HepG2 (cell line): ENCODE data around the gene DHX8. TPM values are rescaled to one million over a fixed set of nuclear protein-coding genes. Genes with fewer than 3 reads are reported as not detected.

ENCODE experiments used
- ARNT2 ChIP-seq: sonication (generic); formaldehyde crosslinking; IDR thresholded peaks from 2 replicates; pipeline ENCODE4 v1.8.0; 2022; ENCODE audit warnings: mild to moderate bottlenecking, low read depth, missing genetic modification reagents, moderate library complexity
- CENPBD1 ChIP-seq: sonication (generic); formaldehyde crosslinking; IDR thresholded peaks from 2 replicates; pipeline ENCODE4 v1.8.0; 2022; ENCODE audit warnings: missing genetic modification reagents, low read depth, mild to moderate bottlenecking, borderline replicate concordance
- DDIT3 ChIP-seq: sonication (generic); formaldehyde crosslinking; IDR thresholded peaks from 2 replicates; pipeline ENCODE4 v1.4.0; 2020; ENCODE audit warnings: mild to moderate bottlenecking, missing genetic modification reagents
- HNF4G ChIP-seq, 2 experiments: sonication (generic) in 1 of 2; formaldehyde crosslinking in 1 of 2; IDR thresholded peaks; 2 replicates each; pipeline versions ENCODE4 v1.4.0 to v1.6.1; 2011 to 2020; ENCODE audit warnings: borderline replicate concordance in 2 of 2, low read depth in 2 of 2, mild to moderate bottlenecking in 2 of 2, low read length in 1 of 2, missing genetic modification reagents in 1 of 2, moderate library complexity in 1 of 2
- HNRNPL ChIP-seq: fragments of 200-400 bp; formaldehyde crosslinking; IDR thresholded peaks from 2 replicates; pipeline ENCODE4 v1.6.1; 2017; ENCODE audit warnings: mild to moderate bottlenecking, low read depth, low read length
- HNRNPLL ChIP-seq: fragments of 200-400 bp; formaldehyde crosslinking; IDR thresholded peaks from 2 replicates; pipeline ENCODE4 v1.6.1; 2017; ENCODE audit warnings: mild to moderate bottlenecking, low read depth, low read length; ENCODE audit not compliant: poor library complexity, severe bottlenecking
- HOXA9 ChIP-seq: sonication (generic); formaldehyde crosslinking; IDR thresholded peaks from 2 replicates; pipeline ENCODE4 v1.8.1; 2022; ENCODE audit warnings: missing genetic modification reagents, mild to moderate bottlenecking, moderate library complexity, borderline replicate concordance
- KDM5A ChIP-seq: fragments of 200-600 bp; sonication (generic); IDR thresholded peaks from 2 replicates; pipeline ENCODE4 v1.7.0; 2018; ENCODE audit warnings: antibody characterized with exemption, mild to moderate bottlenecking, low read length, borderline replicate concordance
- MTA3 ChIP-seq: sonication (generic); formaldehyde crosslinking; IDR thresholded peaks from 2 replicates; pipeline ENCODE4 v1.4.0; 2020; ENCODE audit warnings: missing genetic modification reagents
- MXD4 ChIP-seq: IDR thresholded peaks from 2 replicates; pipeline ENCODE4 v1.6.1; 2016; ENCODE audit warnings: mild to moderate bottlenecking, missing biosample characterization, missing genetic modification reagents
- MYPOP ChIP-seq: sonication (generic); formaldehyde crosslinking; IDR thresholded peaks from 2 replicates; pipeline ENCODE4 v1.8.1; 2023; ENCODE audit warnings: mild to moderate bottlenecking, moderate library complexity, missing genetic modification reagents
- PBX3 ChIP-seq: sonication (generic); formaldehyde crosslinking; IDR thresholded peaks from 2 replicates; pipeline ENCODE4 v1.8.1; 2023; ENCODE audit warnings: missing genetic modification reagents, inconsistent platforms, borderline replicate concordance
- THRA ChIP-seq: sonication (generic); formaldehyde crosslinking; IDR thresholded peaks from 2 replicates; pipeline ENCODE4 v1.4.0; 2020; ENCODE audit warnings: missing genetic modification reagents, borderline replicate concordance
- ZBED4 ChIP-seq: sonication (generic); formaldehyde crosslinking; IDR thresholded peaks from 2 replicates; pipeline ENCODE4 v1.4.0; 2020; ENCODE audit warnings: missing genetic modification reagents, borderline replicate concordance
- ZFP1 ChIP-seq: IDR thresholded peaks from 2 replicates; pipeline ENCODE4 v1.6.1; 2016
- ZNF225 ChIP-seq: sonication (generic); formaldehyde crosslinking; IDR thresholded peaks from 2 replicates; pipeline ENCODE4 v1.4.0; 2020; ENCODE audit warnings: mild to moderate bottlenecking, missing genetic modification reagents
- ZNF605 ChIP-seq: sonication (generic); formaldehyde crosslinking; IDR thresholded peaks from 2 replicates; pipeline ENCODE4 v1.8.0; 2022; ENCODE audit warnings: mild to moderate bottlenecking, missing genetic modification reagents
- ZSCAN20 ChIP-seq: sonication (generic); formaldehyde crosslinking; IDR thresholded peaks from 2 replicates; pipeline ENCODE4 v1.4.0; 2020; ENCODE audit warnings: missing genetic modification reagents, mild to moderate bottlenecking, borderline replicate concordance
- ZSCAN31 ChIP-seq: sonication (generic); formaldehyde crosslinking; IDR thresholded peaks from 2 replicates; pipeline ENCODE4 v1.5.0; 2020; ENCODE audit warnings: low read depth, mild to moderate bottlenecking, missing genetic modification reagents
- polyA plus RNA-seq, 8 experiments: library from polyadenylated mRNA; depleted of rRNA in 3 of 8; stranded (reverse) in 7 of 8; unstranded in 1 of 8; fragments of >200 nt; fragmentation: Illumina TruSeq in 4 of 8; extraction: Trizol in 4 of 8; gene quantifications; 2 replicates each; pipeline versions ENCODE4 v1.2.1 to v1.2.3, GENCODE V29; 2011 to 2016; ENCODE audit warnings: low read depth in 4 of 8, missing spikeins in 1 of 8, mixed read lengths in 1 of 8; ENCODE audit not compliant: insufficient read depth in 1 of 8
- total RNA-seq, 5 experiments: library from RNA; depleted of rRNA; stranded (reverse); fragments of >200 nt; fragmentation: Illumina TruSeq; extraction: Trizol; gene quantifications; 2 replicates each; pipeline ENCODE4 v1.2.3, GENCODE V29; 2016; ENCODE audit warnings: low read depth in 1 of 5

Gene DHX8
- total and polyA plus RNA-seq, 2 of the 13 experiments (the other 11 are each of a cell fraction or from before 2014, with no cell fraction given): 24.8 to 48.9 TPM

GRCh38 chr17:43528319-43528987 is 44.7 kb downstream of the DHX8 start (continued):
- TF ChIP-seq HNF4G (IDR thresholded peaks at IDR 0.05; ENCODE audit: borderline replicate concordance, low read depth, low read length) (no peak), HNF4G (CRISPR knock-in tag; IDR thresholded peaks at IDR 0.05; ENCODE audit: borderline replicate concordance, low read depth) (0 out of 2 replicates have a peak, but pooled peaks have one; percentile 7), ZNF225 (CRISPR knock-in tag) (peak; percentile 74; the same call in 1 of the 2 replicates), ZSCAN20 (peak; percentile 61; the same call in 1 of the 2 replicates), HOXA9 (CRISPR knock-in tag) (no peak), CENPBD1 (CRISPR knock-in tag) (no peak), ARNT2 (CRISPR knock-in tag) (no peak), ZBED4 (CRISPR knock-in tag) (peak; percentile 41; the same call in 1 of the 2 replicates), MYPOP (CRISPR knock-in tag) (0 out of 2 replicates have a peak, but pooled peaks have one; percentile 12), HNRNPL (0 out of 2 replicates have a peak, but pooled peaks have one; percentile 45), ZSCAN31 (CRISPR knock-in tag) (no peak), HNRNPLL (no peak), PBX3 (CRISPR knock-in tag) (no peak), KDM5A (no peak), ZFP1 (CRISPR knock-in tag) (peak; percentile 25; the same call in 1 of the 2 replicates), MTA3 (no peak), ZNF605 (CRISPR knock-in tag) (no peak), DDIT3 (CRISPR knock-in tag) (no peak), THRA (CRISPR knock-in tag) (peak; percentile 63), MXD4 (CRISPR knock-in tag) (no peak)
